HEK293 (cell line): ENCODE measurements around the gene HTR4.
"Not testable (repeated sequence)": the region's sequence is repeated elsewhere in the genome, so short reads cannot be mapped to it uniquely, and the experiment has no call there.

Experiments
- TF ChIP-seq, protein P1 (sequence below): fragments of 450-650 bp; IDR thresholded peaks from 2 replicates; pipeline ENCODE4 v1.5.1; 2018; ENCODE audit warnings: missing biosample characterization, mild to moderate bottlenecking, missing genetic modification characterization
- TF ChIP-seq, protein P2 (sequence below): fragments of 450-650 bp; formaldehyde crosslinking; IDR thresholded peaks from 2 replicates; pipeline ENCODE4 v1.5.1; 2016; ENCODE audit warnings: missing biosample characterization, missing genetic modification characterization
- TF ChIP-seq, protein P3 (sequence below): fragments of 450-650 bp; formaldehyde crosslinking; IDR thresholded peaks from 2 replicates; pipeline ENCODE4 v1.5.1; 2016; ENCODE audit warnings: missing biosample characterization, missing genetic modification characterization

DNA sequence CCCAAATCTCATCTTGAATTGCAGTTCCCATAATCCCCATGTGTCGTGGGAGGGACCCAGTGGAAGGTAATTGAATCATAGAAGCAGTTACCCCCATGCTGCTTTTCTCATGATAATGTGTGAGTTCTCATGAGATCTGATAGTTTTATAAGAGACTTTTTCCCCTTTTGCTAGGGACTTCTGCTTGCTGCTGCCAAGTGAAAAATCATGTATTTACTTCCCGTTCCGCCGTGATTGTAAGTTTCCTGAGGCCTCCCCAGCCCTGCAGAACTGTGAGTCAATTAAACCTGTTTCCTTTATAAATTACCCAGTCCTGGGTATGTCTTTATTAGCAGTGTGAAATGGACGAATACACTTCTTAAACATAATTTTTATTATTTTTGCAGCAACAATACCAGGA lies 185.6 kb downstream of the HTR4 start:
- TF ChIP-seq, protein P1, sequence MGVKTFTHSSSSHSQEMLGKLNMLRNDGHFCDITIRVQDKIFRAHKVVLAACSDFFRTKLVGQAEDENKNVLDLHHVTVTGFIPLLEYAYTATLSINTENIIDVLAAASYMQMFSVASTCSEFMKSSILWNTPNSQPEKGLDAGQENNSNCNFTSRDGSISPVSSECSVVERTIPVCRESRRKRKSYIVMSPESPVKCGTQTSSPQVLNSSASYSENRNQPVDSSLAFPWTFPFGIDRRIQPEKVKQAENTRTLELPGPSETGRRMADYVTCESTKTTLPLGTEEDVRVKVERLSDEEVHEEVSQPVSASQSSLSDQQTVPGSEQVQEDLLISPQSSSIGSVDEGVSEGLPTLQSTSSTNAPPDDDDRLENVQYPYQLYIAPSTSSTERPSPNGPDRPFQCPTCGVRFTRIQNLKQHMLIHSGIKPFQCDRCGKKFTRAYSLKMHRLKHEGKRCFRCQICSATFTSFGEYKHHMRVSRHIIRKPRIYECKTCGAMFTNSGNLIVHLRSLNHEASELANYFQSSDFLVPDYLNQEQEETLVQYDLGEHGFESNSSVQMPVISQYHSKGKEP (tag by site-specific recombination) = not testable (repeated sequence)
- TF ChIP-seq, protein P2, sequence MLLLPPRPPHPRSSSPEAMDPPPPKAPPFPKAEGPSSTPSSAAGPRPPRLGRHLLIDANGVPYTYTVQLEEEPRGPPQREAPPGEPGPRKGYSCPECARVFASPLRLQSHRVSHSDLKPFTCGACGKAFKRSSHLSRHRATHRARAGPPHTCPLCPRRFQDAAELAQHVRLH (tag by site-specific recombination) = not testable (repeated sequence)
- TF ChIP-seq, protein P3, sequence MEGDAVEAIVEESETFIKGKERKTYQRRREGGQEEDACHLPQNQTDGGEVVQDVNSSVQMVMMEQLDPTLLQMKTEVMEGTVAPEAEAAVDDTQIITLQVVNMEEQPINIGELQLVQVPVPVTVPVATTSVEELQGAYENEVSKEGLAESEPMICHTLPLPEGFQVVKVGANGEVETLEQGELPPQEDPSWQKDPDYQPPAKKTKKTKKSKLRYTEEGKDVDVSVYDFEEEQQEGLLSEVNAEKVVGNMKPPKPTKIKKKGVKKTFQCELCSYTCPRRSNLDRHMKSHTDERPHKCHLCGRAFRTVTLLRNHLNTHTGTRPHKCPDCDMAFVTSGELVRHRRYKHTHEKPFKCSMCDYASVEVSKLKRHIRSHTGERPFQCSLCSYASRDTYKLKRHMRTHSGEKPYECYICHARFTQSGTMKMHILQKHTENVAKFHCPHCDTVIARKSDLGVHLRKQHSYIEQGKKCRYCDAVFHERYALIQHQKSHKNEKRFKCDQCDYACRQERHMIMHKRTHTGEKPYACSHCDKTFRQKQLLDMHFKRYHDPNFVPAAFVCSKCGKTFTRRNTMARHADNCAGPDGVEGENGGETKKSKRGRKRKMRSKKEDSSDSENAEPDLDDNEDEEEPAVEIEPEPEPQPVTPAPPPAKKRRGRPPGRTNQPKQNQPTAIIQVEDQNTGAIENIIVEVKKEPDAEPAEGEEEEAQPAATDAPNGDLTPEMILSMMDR (tag by site-specific recombination) = not testable (repeated sequence)
